Stimulated activated CD4-positive, alpha-beta T cell treated with anti-CD3 and anti-CD28 coated beads, Interleukin-4, amount 100 ng/mL, for 1 hour (primary cell): ENCODE data around the gene PCSK9.
"Not testable (repeated sequence)": the region's sequence is repeated elsewhere in the genome, so short reads cannot be mapped to it uniquely, and the experiment has no call there.

Experiments
- DNase-seq: peaks from one replicate; pipeline ENCODE4 v3.0.0-alpha.2; 2020

The PCSK9 gene

GRCh38 chr1:55081905-55082296 is 42.6 kb downstream of the PCSK9 start:
- DNase-seq = no peak

GRCh38 chr1:55084257-55084656 is 44.9 kb downstream of the PCSK9 start:
- DNase-seq = no peak

- DNase-seq = no peak
Observed at GRCh38 chr1:55087439-55087838, 48.1 kb downstream of the PCSK9 start.

- no peak for DNase-seq
Observed at GRCh38 chr1:55088413-55088812, 49.1 kb downstream of the PCSK9 start.

- DNase-seq = no peak
Observed at GRCh38 chr1:55089683-55090082, 50.3 kb downstream of the PCSK9 start.

- no peak for DNase-seq
Observed at GRCh38 chr1:55092475-55092874, 53.1 kb downstream of the PCSK9 start.

- no peak for DNase-seq
Observed at GRCh38 chr1:55095095-55095494, 55.7 kb downstream of the PCSK9 start.

- no peak for DNase-seq
Observed at GRCh38 chr1:55103891-55104290, 64.5 kb downstream of the PCSK9 start.

GRCh38 chr1:55107101-55107500 is 67.8 kb downstream of the PCSK9 start:
- no peak for DNase-seq

GRCh38 chr1:55109005-55109404 is 69.7 kb downstream of the PCSK9 start:
- DNase-seq = not testable (repeated sequence)
